Cardiac muscle cell (in vitro differentiated cells and primary cell): ENCODE measurements around the gene TBXAS1. TPM values are rescaled to one million over a fixed set of nuclear protein-coding genes. Genes with fewer than 3 reads are reported as not detected.
A peak's percentile ranks its signal among the peaks of the same experiment; 100 is the strongest.

Experiments used
- DNase-seq, 2 donors: peaks; one replicate each; pipeline versions ENCODE4 v3.0.0 to v3.0.0-alpha.2; 2010 to 2017; ENCODE audit warnings: low read depth in 1 of 2, low spot score in 1 of 2
- H3K27ac ChIP-seq: fragments of 200-600 bp; sonication (generic); 2 replicates; pipeline ENCODE4 v1.5.1; 2016
- H3K27me3 ChIP-seq: fragments of 200-600 bp; sonication (generic); 2 replicates; pipeline ENCODE4 v1.6.0; 2016; ENCODE audit warnings: control low read depth
- H3K36me3 ChIP-seq: fragments of 200-600 bp; sonication (generic); 2 replicates; pipeline ENCODE4 v1.5.1; 2016; ENCODE audit warnings: control low read depth
- H3K4me1 ChIP-seq: fragments of 200-600 bp; sonication (generic); 2 replicates; pipeline ENCODE4 v1.8.1; 2017; ENCODE audit warnings: low read depth, mild to moderate bottlenecking, mixed run types
- H3K4me3 ChIP-seq: fragments of 200-600 bp; sonication (generic); 2 replicates; pipeline ENCODE4 v1.5.1; 2016; ENCODE audit warnings: mild to moderate bottlenecking
- H3K9me3 ChIP-seq: fragments of 200-600 bp; sonication (generic); 2 replicates; pipeline ENCODE4 v1.5.1; 2017; ENCODE audit warnings: low read depth, mild to moderate bottlenecking, control low read depth
- CTCF ChIP-seq: IDR thresholded peaks from 2 replicates; pipeline ENCODE4 v1.5.1; 2012; ENCODE audit warnings: low read depth, mild to moderate bottlenecking, low read length
- polyA plus RNA-seq: library from polyadenylated mRNA; unstranded; fragments of >200 nt; fragmentation: Nextera tagmentation; extraction: Ambion mirVana; gene quantifications from 2 replicates; pipeline ENCODE4 v1.2.1, GENCODE V29; 2016
- total RNA-seq: library from RNA; depleted of rRNA; stranded (reverse); fragments of >200 nt; gene quantifications from 2 replicates; pipeline ENCODE4 v1.2.3, GENCODE V29; 2016

Gene TBXAS1
- total and polyA plus RNA-seq, 2 experiments from 2014 or later, result 0.83 to 6.2 TPM

DNA sequence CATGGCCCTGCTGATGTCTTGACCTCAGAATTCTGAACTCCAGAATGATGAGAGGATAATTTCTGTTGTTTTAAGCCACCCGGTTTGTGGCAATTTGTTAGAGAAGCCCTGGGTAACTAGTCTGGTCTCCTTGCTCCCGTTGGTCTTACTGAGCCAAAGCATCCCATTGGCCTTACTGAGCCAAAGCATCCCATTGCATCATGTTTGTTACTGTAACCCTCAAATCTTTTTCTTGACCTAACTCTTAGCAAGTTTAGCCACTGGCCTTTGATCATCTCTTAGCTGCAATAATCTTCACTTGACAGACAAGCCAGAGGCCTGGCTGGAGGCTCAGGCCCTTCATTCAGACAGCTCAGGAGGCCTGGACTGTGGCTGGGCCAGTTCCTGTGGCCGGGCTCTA lies 21.8 kb downstream of the TBXAS1 start:
- no peak overlapping the region for H3K4me3 ChIP-seq
- no peaks in the 10 kb centered on the region for H3K27me3 ChIP-seq
- no peaks in the 10 kb centered on the region for H3K36me3 ChIP-seq
- H3K4me1 ChIP-seq, result peaks cover 9% of the 10 kb centered on the region
- no peak for DNase-seq
- H3K9me3 ChIP-seq, result no peaks in the 10 kb centered on the region
- no peak overlapping the region for H3K27ac ChIP-seq
- TF ChIP-seq CTCF, result no peak

DNA sequence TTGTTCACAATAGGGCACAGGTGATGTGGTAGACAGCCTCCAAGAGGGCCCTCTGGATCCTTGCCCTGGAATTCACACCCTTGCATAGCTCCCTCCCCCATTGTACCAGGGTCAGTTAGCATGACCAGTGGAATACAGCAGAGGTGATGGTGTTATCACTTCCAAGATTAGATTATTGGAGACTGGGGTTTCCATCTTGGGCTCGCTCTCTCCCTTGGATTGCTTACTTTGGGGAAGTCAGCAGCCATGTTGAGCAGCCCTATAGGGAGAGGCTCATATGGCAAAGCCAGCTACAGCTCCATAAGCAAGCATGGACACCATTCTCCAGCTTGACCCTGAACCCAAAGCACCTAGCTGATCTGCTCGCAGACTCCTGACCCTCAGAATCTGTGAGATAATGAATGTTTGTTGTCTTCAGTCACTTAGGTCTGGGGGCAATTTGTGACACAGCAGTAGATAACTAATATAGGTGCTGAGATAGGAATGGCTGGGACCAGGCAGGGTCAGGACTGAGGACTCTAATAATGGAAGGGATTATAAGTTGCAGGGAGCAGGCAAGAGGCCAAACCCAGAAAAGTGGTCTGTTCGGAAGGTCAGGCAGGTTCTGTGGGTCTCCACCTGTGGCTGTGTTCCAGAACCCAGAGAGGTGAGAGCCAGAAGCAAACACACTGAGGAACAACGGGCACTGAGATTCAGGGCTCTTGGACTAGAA lies 22.9 kb downstream of the TBXAS1 start:
- no peak overlapping the region for H3K4me3 ChIP-seq
- H3K27ac ChIP-seq, result no peak overlapping the region
- no peak for TF ChIP-seq CTCF
- no peaks in the 10 kb centered on the region for H3K27me3 ChIP-seq
- H3K9me3 ChIP-seq, result no peaks in the 10 kb centered on the region
- peak in 1 of 2 donors; percentile 11 for DNase-seq
- H3K36me3 ChIP-seq, result no peaks in the 10 kb centered on the region
- H3K4me1 ChIP-seq, result peaks cover 9% of the 10 kb centered on the region

- Histone ChIP-seq H3K27ac (no peak overlapping the region), H3K4me3 (no peak overlapping the region), H3K4me1 (peaks cover 9% of the 10 kb centered on the region), H3K27me3 (no peaks in the 10 kb centered on the region), H3K9me3 (no peaks in the 10 kb centered on the region), H3K36me3 (no peaks in the 10 kb centered on the region)
- no peak for DNase-seq
- TF ChIP-seq CTCF, result no peak
These were observed 23.4 kb downstream of the TBXAS1 start for GRCh38 chr7:139852482-139852845.

DNA sequence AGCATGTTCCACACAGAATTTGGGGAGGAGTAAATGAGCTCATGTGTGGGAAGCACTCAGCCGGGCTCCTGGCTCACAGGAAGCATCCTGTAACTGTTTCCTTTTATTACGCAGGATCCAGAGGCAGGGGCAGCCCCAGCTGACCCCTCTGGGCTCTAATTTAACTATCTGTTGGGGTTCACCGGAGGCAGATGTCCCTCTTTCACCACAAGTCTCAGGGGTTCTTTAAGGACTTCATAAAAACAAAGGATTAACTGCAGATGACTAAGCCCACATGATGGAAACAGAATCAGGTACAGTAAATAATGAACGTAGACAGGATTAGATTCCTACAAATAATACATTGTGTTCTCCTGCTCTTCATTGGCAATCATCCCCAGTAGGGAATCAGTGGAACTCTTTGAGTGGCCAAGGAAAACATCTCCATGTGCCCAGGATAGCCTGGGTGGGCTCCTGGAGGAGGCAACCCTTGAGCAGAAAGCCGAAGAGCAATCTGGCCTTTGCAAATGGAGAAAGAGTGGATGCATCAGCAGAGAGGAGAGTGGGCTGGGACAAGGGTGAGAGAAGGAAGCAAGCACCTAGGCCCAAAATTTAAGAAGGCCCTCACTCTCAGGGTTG lies 24.6 kb downstream of the TBXAS1 start:
- TF ChIP-seq CTCF, result no peak
- peaks cover 9% of the 10 kb centered on the region for H3K4me1 ChIP-seq
- no peaks in the 10 kb centered on the region for H3K36me3 ChIP-seq
- no peak overlapping the region for H3K4me3 ChIP-seq
- DNase-seq, result peak in 1 of 2 donors; percentile 85
- H3K9me3 ChIP-seq, result no peaks in the 10 kb centered on the region
- no peak overlapping the region for H3K27ac ChIP-seq
- no peaks in the 10 kb centered on the region for H3K27me3 ChIP-seq

DNA sequence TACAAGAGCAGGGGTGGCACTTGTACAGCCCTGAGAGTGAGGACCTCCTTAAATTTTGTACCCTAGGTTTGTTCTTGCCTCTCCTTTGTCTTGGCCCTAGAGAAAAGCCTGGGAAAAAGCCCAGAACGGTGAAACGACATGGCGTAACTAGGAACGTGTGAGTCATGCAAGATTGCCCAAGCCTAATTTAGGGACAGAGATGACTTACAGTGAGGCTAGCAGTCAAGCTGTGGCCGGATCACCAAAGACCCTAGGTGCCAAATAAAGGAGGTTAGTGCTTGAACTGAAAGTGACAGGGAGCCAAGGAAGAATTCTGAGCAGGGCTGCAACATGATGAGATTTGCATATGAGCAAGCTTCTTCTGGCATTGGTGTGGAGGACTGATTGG lies 25.1 kb downstream of the TBXAS1 start:
- no peaks in the 10 kb centered on the region for H3K27me3 ChIP-seq
- no peak for TF ChIP-seq CTCF
- H3K27ac ChIP-seq, result no peak overlapping the region
- DNase-seq, result peak in 1 of 2 donors; percentile 95
- no peaks in the 10 kb centered on the region for H3K36me3 ChIP-seq
- H3K9me3 ChIP-seq, result no peaks in the 10 kb centered on the region
- H3K4me3 ChIP-seq, result no peak overlapping the region
- H3K4me1 ChIP-seq, result peaks cover 9% of the 10 kb centered on the region
